ENCODE results near the gene CCNYL1. TPM values are rescaled to one million over a fixed set of nuclear protein-coding genes. Genes with fewer than 3 reads are reported as not detected.
A peak's percentile ranks its signal among the peaks of the same experiment; 100 is the strongest.

Gene CCNYL1
- total RNA-seq, 1 donor from 2014 or later, result 25.6 TPM

DNA sequence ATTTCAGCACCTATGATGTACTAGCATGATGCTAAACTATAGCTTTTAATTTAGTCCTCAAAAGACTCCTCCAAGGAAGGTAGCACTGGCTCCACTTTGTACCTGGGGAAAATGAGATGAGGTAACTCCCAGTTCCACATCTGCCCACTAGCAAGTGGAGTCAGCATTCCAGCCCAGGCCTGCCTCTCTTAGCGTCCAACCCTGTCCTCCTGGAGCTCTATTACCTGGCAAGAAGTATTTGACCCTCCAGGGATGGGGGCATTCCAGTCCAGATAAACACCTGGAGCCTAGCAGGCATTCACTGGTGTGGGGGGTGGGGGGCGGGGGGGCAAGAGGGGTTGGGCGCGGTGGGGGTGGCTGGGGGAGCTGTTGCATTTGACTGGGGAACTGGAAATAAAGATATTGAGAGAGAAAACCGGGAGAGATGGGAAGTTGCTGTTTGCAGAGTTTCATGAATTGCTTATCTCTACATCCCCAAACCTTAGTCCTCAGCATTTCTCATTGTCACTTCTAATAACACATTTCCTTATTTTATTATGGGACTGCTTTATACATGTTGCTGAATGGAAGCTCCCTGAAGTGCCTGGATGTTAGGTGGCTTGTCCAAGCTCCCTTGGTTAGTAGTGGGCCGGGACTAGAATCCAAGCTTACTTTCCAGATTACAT is 80.3 kb downstream of the CCNYL1 start:
- no peak overlapping the region for H3K27ac ChIP-seq
- ATAC-seq (peak; percentile 43 to 53), DNase-seq (no peak)
- H3K4me1 ChIP-seq, result no peaks in the 10 kb centered on the region
- H3K27me3 ChIP-seq (ENCODE audit: low read depth), result no peaks in the 10 kb centered on the region
- no peaks in the 10 kb centered on the region for H3K36me3 ChIP-seq
- H3K9me3 ChIP-seq, result no peaks in the 10 kb centered on the region
- TF ChIP-seq, protein P1, sequence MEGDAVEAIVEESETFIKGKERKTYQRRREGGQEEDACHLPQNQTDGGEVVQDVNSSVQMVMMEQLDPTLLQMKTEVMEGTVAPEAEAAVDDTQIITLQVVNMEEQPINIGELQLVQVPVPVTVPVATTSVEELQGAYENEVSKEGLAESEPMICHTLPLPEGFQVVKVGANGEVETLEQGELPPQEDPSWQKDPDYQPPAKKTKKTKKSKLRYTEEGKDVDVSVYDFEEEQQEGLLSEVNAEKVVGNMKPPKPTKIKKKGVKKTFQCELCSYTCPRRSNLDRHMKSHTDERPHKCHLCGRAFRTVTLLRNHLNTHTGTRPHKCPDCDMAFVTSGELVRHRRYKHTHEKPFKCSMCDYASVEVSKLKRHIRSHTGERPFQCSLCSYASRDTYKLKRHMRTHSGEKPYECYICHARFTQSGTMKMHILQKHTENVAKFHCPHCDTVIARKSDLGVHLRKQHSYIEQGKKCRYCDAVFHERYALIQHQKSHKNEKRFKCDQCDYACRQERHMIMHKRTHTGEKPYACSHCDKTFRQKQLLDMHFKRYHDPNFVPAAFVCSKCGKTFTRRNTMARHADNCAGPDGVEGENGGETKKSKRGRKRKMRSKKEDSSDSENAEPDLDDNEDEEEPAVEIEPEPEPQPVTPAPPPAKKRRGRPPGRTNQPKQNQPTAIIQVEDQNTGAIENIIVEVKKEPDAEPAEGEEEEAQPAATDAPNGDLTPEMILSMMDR (IDR thresholded peaks at IDR 0.05), result no peak
- intact Hi-C loops (cut with DNase I), result no loop called here
- no peak overlapping the region for H3K4me3 ChIP-seq

DNA sequence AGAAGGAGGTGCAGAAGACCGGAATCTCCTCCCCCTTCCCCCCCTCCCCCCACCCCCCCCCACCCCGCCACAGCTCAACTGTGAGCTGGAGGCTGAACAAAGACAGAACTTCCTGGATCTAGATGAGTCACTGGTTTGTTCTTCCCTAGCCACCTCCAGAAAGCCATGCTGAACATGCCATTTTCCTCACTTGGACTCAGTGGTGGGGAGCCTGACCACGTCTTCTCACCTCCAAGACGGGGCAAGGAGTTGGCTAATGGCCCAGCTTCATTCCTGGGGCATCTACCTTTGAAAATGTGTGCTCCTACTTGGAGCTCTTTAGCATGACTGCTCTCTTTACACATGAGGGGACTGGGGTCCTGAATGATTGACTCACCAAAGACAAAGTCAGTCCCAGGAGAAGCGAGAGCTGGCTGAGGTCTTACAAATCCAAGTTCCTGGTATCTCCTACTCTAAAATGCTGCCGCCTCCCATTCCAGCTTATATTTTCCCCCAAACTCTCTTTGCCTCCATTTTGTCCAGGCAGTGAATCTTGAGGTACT is 80.9 kb downstream of the CCNYL1 start:
- Histone ChIP-seq H3K27me3 (ENCODE audit: low read depth) (no peaks in the 10 kb centered on the region), H3K4me3 (no peak overlapping the region), H3K27ac (peak overlapping the region; percentile 56), H3K9me3 (no peaks in the 10 kb centered on the region), H3K4me1 (no peaks in the 10 kb centered on the region), H3K36me3 (no peaks in the 10 kb centered on the region)
- intact Hi-C loops (cut with DNase I), result no loop called here
- ATAC-seq, result peak; percentile 46 to 58
- DNase-seq, result no peak
- TF ChIP-seq, protein P1 (IDR thresholded peaks at IDR 0.05), result no peak

DNA sequence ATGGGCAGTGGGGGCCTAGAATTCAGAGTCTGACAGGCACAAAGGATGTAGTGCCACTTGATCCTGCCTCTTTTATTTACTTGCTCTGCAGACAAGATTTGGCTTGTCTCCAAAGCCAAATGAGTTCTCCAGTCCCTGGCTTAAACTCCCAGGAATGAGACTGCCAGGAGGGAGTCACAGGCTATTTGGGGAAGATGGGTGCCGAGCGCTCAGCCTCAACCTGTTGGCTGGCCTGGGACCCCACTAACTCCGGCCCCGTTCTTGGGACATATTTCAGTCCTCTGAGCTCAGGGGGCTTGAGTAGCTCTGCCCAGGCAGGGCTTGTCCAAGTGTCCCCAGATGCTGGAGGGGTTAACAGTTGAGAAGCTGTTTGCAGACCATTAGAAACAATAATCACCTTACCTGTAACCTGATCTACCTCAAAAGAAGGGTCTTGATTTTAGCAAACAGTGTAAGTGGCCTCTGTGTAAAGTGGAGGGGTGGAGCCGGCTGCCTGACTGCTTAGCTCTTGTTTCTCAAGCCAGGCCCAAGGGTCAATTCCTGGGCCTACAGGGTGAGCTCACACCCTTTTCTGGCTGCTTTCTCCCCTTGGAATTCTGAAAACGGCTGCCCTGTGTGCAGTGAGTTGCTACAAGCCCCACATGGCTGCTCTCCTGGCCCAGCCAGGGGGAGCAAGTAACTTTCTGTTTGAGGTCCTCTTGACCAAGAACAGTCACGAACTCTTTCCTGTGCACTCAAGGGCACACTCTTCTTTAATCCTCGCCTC is 85.3 kb downstream of the CCNYL1 start:
- H3K27ac ChIP-seq, result peak overlapping the region; percentile 78
- ATAC-seq (peak; percentile 91 to 96), DNase-seq (peak; percentile 82)
- no peaks in the 10 kb centered on the region for H3K36me3 ChIP-seq
- TF ChIP-seq, protein P1 (IDR thresholded peaks at IDR 0.05), result peak; percentile 9
- H3K4me1 ChIP-seq, result no peaks in the 10 kb centered on the region
- no peaks in the 10 kb centered on the region for H3K27me3 ChIP-seq (ENCODE audit: low read depth)
- H3K9me3 ChIP-seq, result no peaks in the 10 kb centered on the region
- intact Hi-C loops (cut with DNase I), result no loop called here
- no peak overlapping the region for H3K4me3 ChIP-seq

DNA sequence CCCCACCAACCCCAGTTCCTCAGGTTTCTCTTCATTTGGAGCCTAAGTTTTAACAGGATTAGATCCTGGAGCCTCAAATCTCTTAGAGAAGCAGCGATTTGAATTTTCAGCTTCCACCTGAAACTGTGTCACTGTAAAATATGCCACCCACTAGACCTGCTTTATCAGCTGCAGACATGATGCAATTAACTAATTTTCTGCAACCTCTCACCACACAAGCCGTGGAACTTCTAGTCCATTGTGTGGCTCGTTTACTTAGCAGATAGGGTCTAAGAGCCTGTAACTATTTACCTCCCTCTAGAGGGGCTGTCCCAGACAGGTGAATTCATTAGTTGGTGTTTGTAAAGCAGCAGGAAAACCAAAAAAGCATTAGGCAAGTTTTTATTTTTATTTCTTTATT is 89.8 kb downstream of the CCNYL1 start:
- TF ChIP-seq, protein P1 (IDR thresholded peaks at IDR 0.05), result no peak
- no peaks in the 10 kb centered on the region for H3K4me1 ChIP-seq
- no peak overlapping the region for H3K27ac ChIP-seq
- DNase-seq (no peak), ATAC-seq (peak; percentile 5 to 16)
- H3K36me3 ChIP-seq, result no peaks in the 10 kb centered on the region
- H3K4me3 ChIP-seq, result no peak overlapping the region
- no peaks in the 10 kb centered on the region for H3K9me3 ChIP-seq
- no peaks in the 10 kb centered on the region for H3K27me3 ChIP-seq (ENCODE audit: low read depth)
- intact Hi-C loops (cut with DNase I), result no loop called here

DNA sequence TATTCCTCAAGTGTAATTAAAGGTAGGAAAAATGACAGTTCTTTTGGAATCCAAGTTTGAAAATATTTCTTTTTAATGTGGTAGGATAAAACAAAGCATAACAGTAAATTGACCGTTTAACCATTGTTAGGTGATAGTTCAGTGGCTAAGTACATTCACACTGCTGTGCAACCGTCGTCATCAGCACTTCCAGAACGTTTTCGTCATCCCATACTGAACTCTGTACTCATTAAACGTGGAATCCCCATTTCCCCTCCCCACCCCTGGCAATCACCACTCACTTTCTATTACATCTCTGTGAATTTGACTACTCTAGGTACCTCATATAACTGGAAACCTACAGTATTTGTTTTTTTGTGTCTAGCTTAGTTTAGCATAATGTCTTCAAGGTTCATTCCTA is 91.2 kb downstream of the CCNYL1 start:
- Histone ChIP-seq H3K4me3 (no peak overlapping the region), H3K9me3 (no peaks in the 10 kb centered on the region), H3K4me1 (no peaks in the 10 kb centered on the region), H3K27ac (no peak overlapping the region), H3K27me3 (ENCODE audit: low read depth) (no peaks in the 10 kb centered on the region), H3K36me3 (no peaks in the 10 kb centered on the region)
- TF ChIP-seq, protein P1 (IDR thresholded peaks at IDR 0.05), result no peak
- intact Hi-C loops (cut with DNase I), result no loop called here
- ATAC-seq, result no peak
- DNase-seq, result no peak

Other genes with a start within 250 kb of the CCNYL1 start
- gene CREB1, start 181.7 kb upstream of the CCNYL1 start, total RNA-seq, result 71.3 TPM
- gene METTL21A, start 86.2 kb upstream of the CCNYL1 start, total RNA-seq, result 12.7 TPM
- gene FZD5, start 58.3 kb downstream of the CCNYL1 start, total RNA-seq, result 37.1 TPM